Calu3 (cell line): ENCODE data around the gene PDE6H. TPM values are rescaled to one million over a fixed set of nuclear protein-coding genes. Genes with fewer than 3 reads are reported as not detected.

ENCODE experiments used
- BruUV-seq: library from RNA; stranded (reverse); fragments of 400-500 nt; replicated peaks from 2 replicates; lab custom pipeline; 2021; lab: Mats Ljungman, UMichigan
- CTCF ChIA-PET: fragments of 300-600 bp; sonication (Branson Sonifier 250); formaldehyde crosslinking; loops from one replicate; lab custom pipeline; 2022; ENCODE audit warnings: antibody characterized with exemption; lab: Charles Lee
- DNase-seq: peaks from one replicate; pipeline ENCODE4 v3.0.0; 2022
- H3K27ac Mint-ChIP-seq: one replicate; pipeline ENCODE4 v1.8.0; 2022; ENCODE audit warnings: mixed read lengths; ENCODE audit not compliant: unreplicated experiment
- H3K27me3 Mint-ChIP-seq: one replicate; pipeline ENCODE4 v1.8.0; 2022; ENCODE audit warnings: mixed read lengths; ENCODE audit not compliant: unreplicated experiment
- H3K36me3 Mint-ChIP-seq: one replicate; pipeline ENCODE4 v1.8.0; 2022; ENCODE audit warnings: mild to moderate bottlenecking, moderate library complexity, mixed read lengths; ENCODE audit not compliant: insufficient read depth, unreplicated experiment
- H3K4me1 Mint-ChIP-seq: one replicate; pipeline ENCODE4 v1.8.0; 2022; ENCODE audit warnings: mild to moderate bottlenecking, low read depth, mixed read lengths; ENCODE audit not compliant: unreplicated experiment
- H3K4me3 Mint-ChIP-seq: one replicate; pipeline ENCODE4 v1.8.0; 2022; ENCODE audit warnings: mild to moderate bottlenecking, low read depth, moderate library complexity, mixed read lengths; ENCODE audit not compliant: unreplicated experiment
- H3K9me3 Mint-ChIP-seq: one replicate; pipeline ENCODE4 v1.8.0; 2022; ENCODE audit warnings: low read depth, mixed read lengths; ENCODE audit not compliant: unreplicated experiment
- intact Hi-C: fragments of 100-400 bp; cut with micrococcal nuclease; formaldehyde crosslinking; loops from one replicate; pipeline ENCODE4 v1.10.0; 2022; ENCODE audit not compliant: unreplicated experiment
- total RNA-seq: library from RNA; stranded (reverse); gene quantifications from 2 replicates; pipeline ENCODE4 v1.2.3, GENCODE V29; 2022
- TF ChIP-seq, protein P1 (sequence below): fragments of 200-600 bp; IDR thresholded peaks from one replicate; pipeline ENCODE4 v1.8.0; 2022; ENCODE audit warnings: antibody characterized with exemption; ENCODE audit not compliant: unreplicated experiment

The PDE6H gene
- total RNA-seq, 1 experiment from 2014 or later: not detected

DNA sequence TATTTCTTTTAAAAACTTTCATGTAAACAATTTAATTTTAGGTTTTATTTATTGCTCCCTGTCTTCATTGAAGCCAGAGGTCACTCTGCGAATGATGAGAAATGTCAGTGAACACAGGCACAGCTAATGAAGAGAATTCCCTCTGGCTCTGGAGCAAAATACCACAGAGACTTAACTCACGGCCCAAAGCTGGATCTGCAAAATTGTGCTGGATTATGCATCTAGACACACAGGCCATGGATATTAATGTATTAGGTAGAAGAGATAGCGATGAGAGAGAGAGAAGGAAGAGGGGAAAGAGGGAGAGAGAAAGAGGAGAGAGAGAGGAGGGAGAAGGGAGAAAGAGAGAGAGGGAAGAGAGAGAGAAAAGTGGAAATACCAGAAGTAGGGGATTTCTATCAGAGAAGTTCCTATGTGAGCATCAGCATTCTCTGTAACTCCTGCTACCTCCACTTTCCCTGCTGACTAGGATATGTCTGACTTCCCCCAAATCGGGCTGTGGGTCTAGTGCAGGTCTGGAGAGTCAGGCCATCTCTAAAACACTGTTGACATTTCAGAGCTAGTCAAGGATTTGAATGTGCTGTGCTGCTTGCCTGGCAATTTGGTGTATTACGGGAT is 15.2 kb upstream of the PDE6H start:
- CTCF ChIA-PET: no interaction called here
- DNase-seq: no peak
- TF ChIP-seq, protein P1, sequence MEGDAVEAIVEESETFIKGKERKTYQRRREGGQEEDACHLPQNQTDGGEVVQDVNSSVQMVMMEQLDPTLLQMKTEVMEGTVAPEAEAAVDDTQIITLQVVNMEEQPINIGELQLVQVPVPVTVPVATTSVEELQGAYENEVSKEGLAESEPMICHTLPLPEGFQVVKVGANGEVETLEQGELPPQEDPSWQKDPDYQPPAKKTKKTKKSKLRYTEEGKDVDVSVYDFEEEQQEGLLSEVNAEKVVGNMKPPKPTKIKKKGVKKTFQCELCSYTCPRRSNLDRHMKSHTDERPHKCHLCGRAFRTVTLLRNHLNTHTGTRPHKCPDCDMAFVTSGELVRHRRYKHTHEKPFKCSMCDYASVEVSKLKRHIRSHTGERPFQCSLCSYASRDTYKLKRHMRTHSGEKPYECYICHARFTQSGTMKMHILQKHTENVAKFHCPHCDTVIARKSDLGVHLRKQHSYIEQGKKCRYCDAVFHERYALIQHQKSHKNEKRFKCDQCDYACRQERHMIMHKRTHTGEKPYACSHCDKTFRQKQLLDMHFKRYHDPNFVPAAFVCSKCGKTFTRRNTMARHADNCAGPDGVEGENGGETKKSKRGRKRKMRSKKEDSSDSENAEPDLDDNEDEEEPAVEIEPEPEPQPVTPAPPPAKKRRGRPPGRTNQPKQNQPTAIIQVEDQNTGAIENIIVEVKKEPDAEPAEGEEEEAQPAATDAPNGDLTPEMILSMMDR: no peak
- Mint-ChIP-seq H3K4me1 (peaks cover 13% of the 10 kb centered on the region), H3K4me3 (no peak overlapping the region), H3K27me3 (no peaks in the 10 kb centered on the region), H3K9me3 (no peaks in the 10 kb centered on the region), H3K36me3 (no peaks in the 10 kb centered on the region), H3K27ac (no peak overlapping the region)
- no TSS peak for BruUV-seq
- intact Hi-C loops: no loop called here

DNA sequence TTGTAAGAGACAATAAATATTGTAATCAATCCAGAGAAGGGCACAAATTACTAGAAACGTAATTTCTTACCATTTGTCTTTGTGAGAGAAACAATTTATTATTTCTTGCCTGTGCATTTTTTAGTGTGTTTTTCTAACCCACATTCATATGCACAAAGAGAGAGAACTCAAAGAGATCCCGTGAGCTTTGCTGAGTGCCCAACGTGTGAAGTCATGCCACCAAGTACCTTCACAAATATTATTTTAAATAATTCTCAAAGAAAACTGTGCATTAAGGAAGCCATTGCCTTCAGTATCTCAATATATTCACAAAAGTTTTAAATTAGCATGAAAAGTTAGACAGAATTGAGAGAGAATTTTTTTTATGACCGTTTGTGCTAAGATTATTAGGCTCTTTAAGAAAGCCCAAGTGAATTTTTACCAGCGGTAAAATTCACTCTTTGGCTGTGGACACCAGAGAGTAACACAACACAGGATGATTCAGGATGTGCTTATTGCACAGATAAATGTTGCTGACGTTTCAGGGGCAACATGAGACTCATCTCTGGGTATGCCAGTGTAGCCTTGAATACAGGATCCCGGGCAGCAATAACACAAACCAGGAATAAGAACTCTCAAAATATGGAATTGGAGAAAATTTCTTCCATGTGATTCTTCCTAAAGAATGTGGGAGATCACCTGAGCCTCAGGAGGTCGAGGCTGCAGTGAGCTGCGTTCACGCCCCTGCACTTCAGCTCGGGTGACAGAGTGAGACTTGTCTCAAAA is 14.3 kb upstream of the PDE6H start:
- intact Hi-C loops: no loop called here
- H3K36me3 Mint-ChIP-seq: no peaks in the 10 kb centered on the region
- H3K9me3 Mint-ChIP-seq: no peaks in the 10 kb centered on the region
- no TSS peak for BruUV-seq
- no peak overlapping the region for H3K4me3 Mint-ChIP-seq
- CTCF ChIA-PET: interaction anchor here (0.5 kb wide), 1 partner anchor 191 kb away, joined by 3 read pairs; no protein-coding TSS in a partner anchor
- H3K27me3 Mint-ChIP-seq: no peaks in the 10 kb centered on the region
- no peak for DNase-seq
- TF ChIP-seq, protein P1: no peak
- peaks cover 11% of the 10 kb centered on the region for H3K4me1 Mint-ChIP-seq
- H3K27ac Mint-ChIP-seq: no peak overlapping the region

DNA sequence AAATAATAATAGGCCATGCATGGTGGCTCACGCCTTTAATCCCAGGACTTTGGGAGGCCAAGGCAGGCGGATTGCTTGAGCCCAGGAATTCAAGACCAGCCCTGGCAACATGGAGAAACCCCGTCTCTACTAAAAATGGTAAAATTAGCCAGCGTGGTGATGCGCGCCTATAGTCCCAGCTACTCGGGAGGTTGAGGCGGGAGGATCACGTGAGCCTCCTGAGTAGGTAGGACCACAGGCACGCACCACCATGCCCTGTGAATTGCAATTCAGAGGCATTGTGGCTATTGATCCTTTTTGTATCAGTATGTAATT is 13.8 kb upstream of the PDE6H start:
- intact Hi-C loops: no loop called here
- Mint-ChIP-seq H3K27me3 (no peaks in the 10 kb centered on the region), H3K4me1 (peaks cover 11% of the 10 kb centered on the region), H3K27ac (no peak overlapping the region), H3K4me3 (no peak overlapping the region), H3K36me3 (no peaks in the 10 kb centered on the region), H3K9me3 (no peaks in the 10 kb centered on the region)
- DNase-seq: no peak
- CTCF ChIA-PET: no interaction called here
- TF ChIP-seq, protein P1: no peak
- BruUV-seq: no TSS peak

DNA sequence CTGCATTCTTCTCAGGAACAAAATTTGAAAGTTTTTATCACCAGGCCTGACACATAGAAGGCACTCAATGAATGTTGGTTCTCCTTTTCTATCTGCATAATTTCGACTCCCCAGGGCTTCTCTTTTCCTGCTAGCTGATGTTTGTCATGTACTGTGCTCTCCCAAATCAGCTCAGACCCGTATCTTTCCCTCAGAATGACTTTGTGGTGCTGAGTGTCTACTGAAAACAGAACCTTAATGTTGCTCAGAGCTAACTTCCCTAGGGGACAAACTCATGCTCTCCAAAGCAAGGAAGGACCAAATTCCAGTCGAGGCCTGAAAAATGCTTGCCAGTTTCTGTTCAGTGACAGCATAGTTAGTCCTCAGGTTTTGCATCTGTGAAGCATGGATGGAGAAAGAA is 13.4 kb upstream of the PDE6H start:
- TF ChIP-seq, protein P1: no peak
- CTCF ChIA-PET: no interaction called here
- BruUV-seq: no TSS peak
- Mint-ChIP-seq H3K4me1 (peaks cover 11% of the 10 kb centered on the region), H3K36me3 (no peaks in the 10 kb centered on the region), H3K27me3 (no peaks in the 10 kb centered on the region), H3K9me3 (no peaks in the 10 kb centered on the region), H3K27ac (no peak overlapping the region), H3K4me3 (no peak overlapping the region)
- no peak for DNase-seq
- intact Hi-C loops: no loop called here
